HG03280 (cell line): ENCODE measurements around the gene MSANTD2.

Experiments used
- ATAC-seq: cut with Tn5 transposase; IDR thresholded peaks from one replicate; pipeline ENCODE4 v1.9.1; 2021; ENCODE audit warnings: mild to moderate bottlenecking, moderate library complexity; ENCODE audit not compliant: unreplicated experiment

Gene MSANTD2

DNA sequence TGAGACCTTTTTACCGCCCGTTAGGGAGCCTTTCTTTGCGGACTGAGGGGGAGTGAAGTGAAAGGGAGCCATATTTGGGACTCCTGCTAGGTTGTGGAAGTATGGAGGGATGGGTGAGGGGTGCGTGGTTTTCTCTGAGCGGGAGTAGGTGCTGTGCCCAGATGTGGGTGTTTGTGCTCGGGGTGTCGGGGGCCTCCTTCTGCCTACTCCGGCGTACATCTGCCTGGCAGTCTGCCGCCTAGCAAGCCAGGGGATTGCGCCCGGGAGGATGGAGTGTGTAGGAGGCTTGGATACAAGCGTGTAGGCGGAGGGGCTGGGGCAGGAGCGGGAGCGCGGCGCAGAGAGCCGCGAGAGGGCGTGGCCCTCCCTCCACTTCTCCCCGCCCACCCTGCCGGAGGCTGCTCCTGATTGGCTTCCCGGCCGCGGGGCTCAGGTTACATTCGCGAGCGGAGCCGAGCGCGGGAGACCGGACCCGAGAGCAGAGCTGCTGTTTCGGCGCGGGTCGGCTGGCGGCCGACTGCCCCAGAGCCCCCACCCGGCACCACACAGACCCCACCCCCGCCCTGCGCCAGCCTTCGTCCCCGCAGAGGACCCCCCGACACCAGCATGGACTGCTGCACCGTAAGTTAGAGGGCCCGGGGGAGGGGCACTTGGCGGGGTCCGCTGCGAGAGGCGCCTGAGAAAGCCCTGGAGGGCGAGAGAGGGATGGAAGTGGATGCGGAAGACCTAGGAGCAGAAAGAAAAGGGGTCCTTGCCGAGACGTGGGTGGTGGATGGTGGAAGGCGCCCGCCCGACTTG is 60.5 kb downstream of the MSANTD2 start, which contains the start of gene NRGN:
NRGN (plus strand) TSS at position 464 of the 798 bp plus-strand sequence; CDS start at position 607, 143 bp downstream.
- ATAC-seq, result peak; percentile 100

DNA sequence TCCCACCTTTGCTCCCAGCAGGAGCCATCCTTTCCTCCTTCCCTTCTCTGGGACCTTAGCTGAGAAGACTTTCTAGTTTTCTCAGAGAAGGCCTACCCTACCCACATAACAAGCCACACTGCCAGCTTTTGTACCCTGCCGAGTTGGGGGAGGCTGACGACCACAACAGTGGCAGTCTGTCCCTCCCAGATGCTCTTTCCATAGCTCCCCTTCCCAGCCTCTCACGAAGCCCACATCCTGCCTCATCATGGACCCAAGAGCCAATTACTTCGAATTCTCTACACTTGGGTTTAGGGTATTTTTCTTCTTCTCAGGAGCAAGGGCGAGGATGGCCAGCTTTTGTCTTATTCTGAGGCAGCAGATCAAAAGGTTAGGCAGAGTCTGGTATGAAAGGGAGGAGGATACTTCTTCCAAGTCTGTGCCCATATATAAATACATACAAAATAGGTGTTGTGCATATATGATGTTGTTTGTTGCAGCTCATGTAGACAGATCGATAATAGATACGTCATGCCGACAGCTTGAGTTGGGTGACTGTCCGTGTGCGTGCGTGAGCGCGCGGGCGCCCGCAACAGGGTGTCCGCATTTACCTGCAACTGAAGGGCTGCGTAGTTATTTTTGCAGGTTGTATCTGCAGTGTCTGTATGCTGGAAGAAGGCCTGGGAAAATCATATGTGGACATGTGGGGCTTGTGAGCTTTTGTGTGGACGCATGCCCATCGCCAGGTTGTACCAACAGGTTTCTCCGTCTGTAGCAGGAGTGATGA is 61.3 kb downstream of the MSANTD2 start:
- no peak for ATAC-seq

DNA sequence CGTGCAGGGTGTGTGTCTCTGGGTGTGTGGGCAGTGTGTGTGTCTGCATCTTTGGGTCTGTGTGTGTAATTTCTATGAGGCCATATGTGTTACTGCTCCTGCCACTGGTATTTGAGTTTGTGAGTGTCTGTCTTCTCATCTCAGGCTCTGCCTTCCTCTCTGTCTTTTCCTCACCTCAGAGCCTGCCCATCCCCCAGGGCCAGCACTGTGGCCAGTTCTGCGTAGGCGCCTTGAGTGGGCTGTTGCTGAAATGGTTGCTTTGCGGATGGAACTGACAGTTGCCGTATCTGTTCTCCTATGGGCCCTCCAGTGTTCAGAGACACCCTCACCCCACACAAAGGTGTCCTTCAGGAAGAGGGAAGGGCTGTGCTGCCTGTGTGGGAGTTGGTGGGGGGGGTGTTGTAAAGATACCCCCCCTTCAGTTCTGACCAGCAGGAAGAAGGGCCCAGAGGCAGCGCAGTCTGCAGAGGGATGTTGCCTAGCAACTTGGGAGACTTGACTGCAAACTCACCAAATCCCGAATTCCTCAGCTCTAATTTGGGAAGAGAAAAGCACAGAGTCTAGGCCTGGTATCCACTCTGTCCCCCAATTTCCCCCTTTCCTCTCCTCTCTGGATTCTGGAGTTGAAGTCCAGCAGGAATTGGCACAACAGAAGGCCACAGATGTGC is 62.4 kb downstream of the MSANTD2 start:
- ATAC-seq, result no peak

DNA sequence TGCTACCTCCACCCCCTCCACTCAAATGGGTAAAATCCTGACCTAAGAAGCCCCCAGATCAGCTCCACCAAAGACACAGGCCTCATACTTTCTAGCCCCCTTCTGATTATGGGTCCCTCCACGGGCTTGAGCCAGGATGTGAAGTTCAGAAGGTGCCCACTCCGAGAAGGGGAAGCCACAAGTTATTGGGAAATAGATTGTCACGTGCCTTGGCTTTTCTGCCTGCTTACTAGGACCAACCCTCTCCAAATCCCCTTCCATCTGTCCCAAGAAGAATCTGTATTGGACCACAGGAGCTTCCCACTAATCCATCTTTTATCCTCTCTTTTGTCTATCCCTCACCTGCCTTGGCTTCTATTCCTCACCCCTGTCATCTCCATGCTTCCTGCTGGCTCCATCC is 63.5 kb downstream of the MSANTD2 start:
- ATAC-seq, result no peak

DNA sequence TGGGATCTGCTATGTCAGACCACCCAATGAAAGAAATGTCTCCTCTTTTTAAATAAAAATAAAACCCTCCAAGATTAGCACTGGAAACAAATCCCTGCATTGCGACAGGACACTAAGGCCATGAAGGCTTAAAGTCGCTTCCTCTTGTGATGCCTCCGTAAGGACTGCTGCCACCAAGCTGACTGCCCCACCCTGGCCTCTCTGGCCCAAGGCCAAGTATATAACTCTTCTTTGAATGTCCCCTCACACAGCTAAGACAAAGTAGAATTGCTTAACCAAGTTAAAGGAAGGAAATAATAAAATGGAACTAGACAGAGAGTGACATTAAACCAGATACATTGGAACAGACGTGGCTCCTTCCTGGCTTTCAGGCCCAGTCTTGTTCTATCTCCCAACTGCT is 68.0 kb downstream of the MSANTD2 start:
- no peak for ATAC-seq

DNA sequence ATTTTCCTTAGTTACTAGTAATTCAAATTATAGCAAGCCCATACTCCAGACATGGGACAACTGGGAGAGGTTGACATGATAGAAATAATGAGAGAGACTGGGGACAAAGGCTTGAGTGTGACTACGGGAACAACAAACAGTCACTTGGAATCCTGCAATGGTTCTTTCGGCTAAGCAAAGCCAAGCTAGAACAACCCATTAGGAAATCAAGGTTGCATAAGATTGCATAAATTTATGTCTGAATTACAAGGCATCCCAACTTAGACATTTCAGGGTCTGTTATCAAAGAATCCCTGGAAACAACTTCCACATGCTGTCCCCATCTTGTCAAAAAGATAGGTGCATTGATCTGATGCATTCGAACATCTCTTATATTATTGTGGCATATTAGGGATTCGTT is 70.6 kb downstream of the MSANTD2 start:
- ATAC-seq, result no peak

DNA sequence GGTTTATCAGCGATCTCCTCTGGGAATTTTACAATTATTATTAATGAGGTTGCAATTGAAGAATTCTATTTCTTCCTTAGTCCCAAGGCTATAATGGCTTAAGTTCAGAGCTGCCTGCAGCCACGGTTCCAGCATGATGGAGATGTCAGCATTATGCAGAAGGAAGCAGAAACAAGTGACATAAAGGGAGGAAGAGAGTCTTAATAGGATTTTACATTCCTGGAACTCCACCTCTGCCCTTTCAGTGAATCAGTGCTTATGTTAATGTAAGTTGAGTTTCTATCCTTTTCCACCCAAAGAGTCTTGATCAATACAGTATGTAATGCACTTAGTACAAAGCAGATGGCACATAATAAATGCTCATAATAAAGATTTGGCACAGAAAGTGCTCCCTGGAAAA is 72.1 kb downstream of the MSANTD2 start:
- no peak for ATAC-seq

DNA sequence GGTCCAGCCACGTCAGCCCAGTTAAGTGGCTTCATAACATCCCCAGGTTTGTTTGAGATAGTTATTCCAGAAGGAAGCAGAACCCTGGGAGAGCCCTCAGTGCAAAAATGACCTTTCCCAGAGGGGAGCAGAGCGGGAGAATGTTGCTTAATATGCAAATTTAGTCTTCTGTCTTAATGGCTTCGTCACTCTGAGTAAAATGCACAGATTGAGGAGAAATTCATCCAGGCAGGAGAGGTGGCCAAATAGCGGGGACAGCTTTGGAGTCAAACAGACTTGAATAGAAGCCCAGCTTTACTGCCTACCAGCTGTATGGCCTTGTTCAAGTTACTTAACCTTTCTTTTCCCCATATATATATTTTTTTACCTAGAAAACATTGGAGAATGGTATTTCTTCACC is 72.7 kb downstream of the MSANTD2 start:
- no peak for ATAC-seq

DNA sequence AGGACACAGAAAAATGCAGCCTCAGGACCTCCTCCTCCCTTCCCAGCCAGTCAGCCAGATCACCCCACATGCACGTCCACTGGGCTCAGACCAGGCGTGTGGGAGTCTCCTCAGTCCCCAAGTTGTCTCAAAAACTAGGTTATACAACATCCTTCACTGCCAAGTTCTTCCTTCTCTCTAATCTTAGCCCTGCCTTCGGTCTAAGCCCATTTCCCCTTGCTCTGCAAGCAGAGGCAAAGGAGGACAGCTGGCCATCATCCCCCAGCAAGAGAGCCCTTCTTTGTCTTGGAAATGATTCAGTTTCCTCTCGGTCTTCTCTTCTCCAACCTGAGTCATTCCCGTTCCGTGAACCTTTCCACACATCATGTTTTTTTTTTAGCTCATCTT is 74.5 kb downstream of the MSANTD2 start:
- no peak for ATAC-seq

DNA sequence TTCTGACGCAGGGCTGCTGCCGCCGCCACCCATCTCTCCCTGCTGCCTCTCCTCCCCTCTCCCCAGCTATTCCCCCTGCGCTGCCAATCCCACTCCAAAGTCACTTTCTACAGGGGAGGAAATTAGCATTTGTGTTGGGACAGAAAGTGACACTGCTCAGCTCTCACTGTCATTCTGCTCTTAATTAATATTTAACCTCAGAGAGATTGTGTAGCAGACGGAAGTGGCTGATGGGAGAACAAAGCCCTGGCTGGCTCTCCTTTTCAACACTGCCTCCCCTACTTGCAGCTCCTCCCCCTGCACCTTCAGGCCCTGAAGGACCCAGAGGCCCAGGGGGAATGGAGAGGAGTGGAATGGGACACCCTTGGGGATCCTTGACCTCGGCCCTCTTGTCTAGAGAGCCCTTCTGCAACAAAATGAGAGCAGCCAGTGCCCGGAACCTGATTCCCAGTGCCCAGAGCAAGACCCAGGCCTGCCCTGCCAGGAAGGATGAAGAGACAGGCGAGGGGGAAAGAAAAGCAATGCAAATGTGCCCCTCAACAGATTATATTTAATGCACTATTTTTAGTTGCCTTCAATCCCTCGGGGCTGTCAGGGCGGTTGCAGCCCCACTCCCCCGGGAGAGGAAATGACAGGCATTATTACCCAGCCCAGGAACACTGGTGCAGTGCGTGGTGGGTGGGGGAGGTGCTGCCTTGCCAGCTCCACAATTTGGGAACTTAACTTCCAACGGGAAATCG is 75.1 kb downstream of the MSANTD2 start:
- ATAC-seq, result peak; percentile 65

DNA sequence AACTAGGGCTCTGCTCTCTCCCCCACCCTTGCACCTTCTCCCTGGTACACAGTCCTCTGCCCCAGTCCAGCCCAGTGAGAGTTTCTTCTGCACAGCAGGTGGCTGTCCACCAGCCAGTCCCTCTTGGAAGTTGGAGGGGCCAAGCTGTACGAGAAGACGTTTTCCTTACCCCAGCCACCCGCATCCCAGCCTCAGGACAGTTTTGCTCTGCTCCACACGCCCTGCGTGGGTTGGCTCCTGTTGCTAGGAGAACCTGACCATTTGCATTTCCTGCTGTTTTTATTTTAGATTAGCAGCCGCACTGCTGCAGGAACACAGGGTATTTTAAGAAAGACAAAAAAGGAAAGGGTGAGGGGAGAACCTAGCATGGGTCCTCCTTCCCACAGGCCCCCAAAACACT is 78.0 kb downstream of the MSANTD2 start:
- ATAC-seq, result no peak

DNA sequence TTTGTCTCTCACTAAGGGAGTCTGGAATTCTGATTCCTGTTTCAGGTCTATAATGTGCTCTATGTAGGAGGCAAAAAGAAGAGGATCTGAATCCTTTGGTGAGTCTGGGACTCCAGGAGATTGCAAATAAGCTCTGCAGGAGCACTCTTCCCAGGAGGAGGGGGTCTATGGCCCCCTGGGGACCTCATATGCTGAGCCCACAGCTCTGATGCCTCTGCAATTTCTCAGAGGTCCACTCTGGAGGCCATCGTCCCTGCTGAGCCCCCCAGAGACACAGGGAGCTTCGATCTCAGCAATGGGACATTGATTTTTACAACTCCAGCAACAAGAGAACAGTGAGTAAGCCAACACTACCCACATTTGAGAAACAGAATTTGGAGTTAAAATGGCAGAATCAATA is 80.7 kb downstream of the MSANTD2 start:
- ATAC-seq, result no peak

DNA sequence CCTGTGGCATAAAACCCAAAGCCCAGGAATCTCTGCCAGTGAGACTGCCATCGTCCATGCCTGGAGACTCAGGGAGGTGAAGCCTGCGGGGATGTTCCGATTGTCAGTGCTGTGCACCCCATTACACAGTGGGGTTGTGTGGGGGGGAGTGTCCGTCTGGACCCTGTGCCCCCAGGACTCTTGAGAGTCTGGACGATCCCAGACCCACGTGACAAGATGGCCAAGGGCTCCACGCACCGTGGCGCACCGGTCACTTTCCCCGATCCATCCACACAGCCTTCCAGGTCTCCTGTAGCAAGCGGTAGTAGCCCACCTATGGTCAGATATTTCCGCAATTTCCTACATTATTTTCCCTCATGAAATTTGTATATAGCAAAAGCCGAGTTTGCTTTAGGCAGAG is 81.4 kb downstream of the MSANTD2 start:
- no peak for ATAC-seq

DNA sequence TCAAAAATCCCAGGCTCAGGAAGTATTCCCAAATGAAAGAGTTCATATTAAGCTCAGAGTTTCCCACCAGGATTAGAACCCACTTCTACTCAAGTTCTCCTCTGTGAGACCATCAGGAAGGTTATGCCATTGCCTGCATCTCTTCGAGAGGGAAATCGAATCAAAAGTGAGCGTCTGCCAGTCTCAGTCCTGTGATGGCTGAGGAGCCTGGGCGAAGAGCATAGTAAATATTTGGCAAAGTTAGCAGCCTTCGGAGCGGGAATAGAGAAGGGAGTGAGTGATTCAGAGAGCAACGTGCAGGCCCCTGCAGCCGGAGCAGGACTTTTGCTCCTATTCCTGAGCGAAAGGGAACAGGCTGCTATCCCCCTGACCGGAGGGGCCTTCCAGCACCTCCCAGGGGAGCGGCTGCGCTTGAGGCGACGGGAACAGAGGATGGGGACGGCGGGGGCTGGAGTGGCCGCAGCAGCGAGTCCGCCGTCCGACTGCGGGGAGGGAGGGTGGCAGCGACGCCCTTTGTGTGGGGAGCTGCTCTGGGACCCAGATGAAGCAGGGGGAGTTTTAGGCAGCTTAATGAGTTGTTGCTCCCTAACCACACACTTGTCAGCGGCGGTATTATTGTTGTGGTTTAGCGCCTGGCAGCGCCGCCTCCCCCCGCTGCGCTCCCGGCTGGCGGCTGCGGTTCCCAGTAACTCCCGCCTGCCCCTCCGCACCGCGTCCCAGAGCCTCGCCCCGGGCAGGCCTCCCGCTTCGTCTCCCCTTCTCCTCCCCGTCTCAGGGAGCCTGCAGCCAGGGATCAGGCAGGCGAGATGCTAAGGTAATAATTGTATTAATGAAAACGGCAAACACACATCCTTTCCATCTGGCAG is 82.2 kb downstream of the MSANTD2 start:
- no peak for ATAC-seq

DNA sequence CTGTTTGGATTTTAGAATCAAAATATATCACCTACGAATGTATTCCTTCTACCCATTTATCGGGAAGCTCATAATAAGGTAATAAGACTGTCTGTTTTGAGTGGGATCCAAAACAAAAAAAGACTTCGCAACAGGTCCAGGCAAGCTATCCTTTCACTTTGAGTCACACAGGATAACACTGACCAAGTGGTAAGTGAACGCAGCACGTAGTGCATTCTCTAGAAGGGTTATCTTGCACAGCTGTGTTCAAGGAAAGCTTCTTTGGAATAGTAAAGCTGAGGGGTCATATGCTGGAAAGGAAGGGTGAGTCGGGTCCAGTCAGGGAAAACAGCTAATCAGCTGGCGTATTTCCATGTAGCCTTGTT is 82.8 kb downstream of the MSANTD2 start:
- ATAC-seq, result no peak

DNA sequence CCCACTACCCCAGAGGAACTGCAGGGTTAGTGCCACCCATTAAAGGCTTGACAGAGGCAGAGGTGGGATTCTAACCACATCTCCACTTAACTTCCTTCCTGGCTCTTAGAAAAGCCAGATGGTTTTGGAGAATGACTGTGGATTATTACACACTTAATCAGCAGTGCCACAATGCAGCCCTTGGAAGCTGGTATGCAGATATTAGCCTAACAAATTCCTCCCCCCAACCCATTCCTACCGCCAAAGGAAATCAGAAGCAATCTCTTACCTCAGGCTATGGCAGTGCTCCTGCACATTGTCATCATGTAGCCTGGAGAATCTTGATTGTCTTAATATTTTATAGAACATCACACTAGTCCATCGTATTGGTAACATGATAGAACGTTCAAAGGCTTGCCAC is 83.6 kb downstream of the MSANTD2 start:
- ATAC-seq, result no peak
